ENCODE data around the gene HMG20A.

Gene HMG20A

GRCh38 chr15:77502379-77503095 lies 81.8 kb downstream of the HMG20A start:
- DNase-seq = no peak

- no peak for DNase-seq
Measured at GRCh38 chr15:77503240-77503639, 82.6 kb downstream of the HMG20A start.

- no peak for DNase-seq
Measured at GRCh38 chr15:77503764-77504163, 83.1 kb downstream of the HMG20A start.

GRCh38 chr15:77504306-77504705 lies 83.6 kb downstream of the HMG20A start:
- DNase-seq = peak; percentile 98 to 99

GRCh38 chr15:77504871-77505270 lies 84.2 kb downstream of the HMG20A start:
- DNase-seq = no peak

GRCh38 chr15:77505556-77505955 lies 84.9 kb downstream of the HMG20A start:
- DNase-seq = no peak

DNA sequence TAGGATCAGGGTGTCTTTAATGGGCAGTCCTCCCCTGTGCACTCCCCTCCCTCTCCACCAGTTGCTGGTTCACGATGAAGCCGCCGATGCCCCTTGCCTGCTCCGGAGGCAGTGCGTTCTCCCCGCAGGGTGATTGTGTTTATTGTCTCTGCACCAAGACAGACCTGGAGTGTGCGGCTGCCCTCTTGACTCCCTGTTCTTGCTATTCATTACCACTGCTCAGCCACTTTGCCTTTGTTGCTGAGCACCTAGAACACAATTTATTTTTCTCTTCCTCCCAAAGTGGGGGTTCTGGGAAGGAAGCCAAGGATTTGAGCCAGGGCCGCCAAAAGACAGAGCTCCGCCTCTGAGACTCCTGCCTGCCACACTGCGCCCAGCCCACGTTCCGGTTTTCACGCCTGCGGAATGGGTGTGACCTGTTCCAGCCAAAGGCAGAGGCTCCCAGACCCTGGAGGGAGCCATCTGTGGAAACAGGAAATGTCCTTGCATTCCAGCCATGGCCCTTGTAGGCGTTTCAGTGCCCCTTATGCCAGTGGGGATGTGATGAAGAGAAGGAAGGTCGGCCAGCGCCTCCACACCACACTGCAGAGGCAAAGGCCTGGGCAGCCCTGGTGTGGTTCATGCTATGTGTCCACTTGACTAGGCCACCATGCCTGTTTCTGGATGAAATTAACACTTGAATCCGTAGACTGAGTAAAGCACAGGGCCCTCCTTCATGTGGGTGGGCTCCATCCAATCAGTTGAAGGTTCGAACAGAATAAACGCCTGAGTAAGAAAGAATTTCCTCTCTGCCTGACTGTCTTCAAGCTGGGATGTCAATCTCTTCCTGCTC lies 85.8 kb downstream of the HMG20A start:
- DNase-seq = no peak

DNA sequence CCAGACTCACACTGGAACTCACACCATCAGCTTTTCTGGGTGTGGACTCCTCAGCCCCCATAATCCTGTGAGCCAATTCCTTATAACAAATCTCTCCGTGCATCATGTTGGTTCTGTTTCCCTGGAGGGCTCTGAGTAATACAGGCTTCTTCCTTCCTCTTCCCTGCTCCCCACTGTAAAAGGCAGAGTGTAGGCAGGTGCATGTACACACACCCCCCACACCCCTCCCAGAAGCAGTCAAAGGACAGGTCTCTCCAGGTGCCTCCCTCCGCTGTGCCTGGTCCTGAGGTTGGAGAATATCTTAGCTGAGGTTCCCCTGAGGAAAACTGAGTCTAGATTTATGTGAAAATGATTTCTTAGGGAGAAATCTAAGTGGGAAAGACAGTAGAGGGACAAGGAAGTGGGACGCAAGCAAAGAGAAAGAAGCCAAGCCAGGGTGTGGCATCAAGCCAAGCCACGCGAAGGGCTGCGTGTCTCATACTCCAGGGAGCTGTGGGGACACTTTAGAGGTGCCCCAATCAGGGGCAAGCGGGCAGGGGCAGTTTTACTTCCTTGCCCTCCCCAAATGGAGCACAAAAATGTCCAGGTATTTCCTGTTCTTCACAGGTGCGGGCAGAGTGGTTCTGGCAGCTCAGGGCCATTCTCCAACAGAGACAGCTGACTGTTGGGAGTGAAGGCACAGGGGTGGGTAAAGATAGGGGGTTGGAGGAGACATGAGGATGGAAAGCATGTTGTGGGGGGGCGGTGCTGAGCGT lies 86.6 kb downstream of the HMG20A start:
- DNase-seq = no peak

GRCh38 chr15:77507911-77508310 lies 87.2 kb downstream of the HMG20A start:
- DNase-seq = no peak

- no peak for DNase-seq
Measured at GRCh38 chr15:77508541-77509243, 88.0 kb downstream of the HMG20A start.

- DNase-seq = peak; percentile 81 to 93
Measured at GRCh38 chr15:77510066-77511057, 89.7 kb downstream of the HMG20A start.

- DNase-seq = no peak
Measured at GRCh38 chr15:77511869-77512268, 91.2 kb downstream of the HMG20A start.

DNA sequence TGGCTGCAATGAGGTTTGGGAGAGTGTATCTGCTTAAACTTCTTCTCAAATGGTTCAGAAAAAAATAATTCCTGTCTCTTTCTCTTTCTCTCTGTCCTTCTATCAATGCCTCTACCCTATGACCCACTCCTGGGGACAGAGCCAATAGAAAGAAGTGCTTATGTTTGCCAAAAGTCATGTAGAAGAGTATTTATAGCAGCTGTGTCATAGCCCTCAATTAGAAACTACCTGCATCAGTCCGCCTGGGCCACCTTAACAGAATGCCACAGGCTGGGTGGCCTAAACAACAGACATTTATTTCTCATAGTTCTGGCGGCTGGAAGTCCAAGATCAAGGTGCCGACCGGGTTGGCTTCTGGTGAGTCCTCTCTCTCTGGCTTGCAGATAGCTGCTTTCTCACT lies 92.5 kb downstream of the HMG20A start:
- DNase-seq = no peak

- DNase-seq = no peak
Measured at GRCh38 chr15:77514641-77515402, 94.1 kb downstream of the HMG20A start.

- DNase-seq = no peak
Measured at GRCh38 chr15:77515613-77516012, 94.9 kb downstream of the HMG20A start.

- no peak for DNase-seq
Measured at GRCh38 chr15:77516076-77516475, 95.4 kb downstream of the HMG20A start.

GRCh38 chr15:77516786-77517185 lies 96.1 kb downstream of the HMG20A start:
- DNase-seq = no peak

- DNase-seq = no peak
Measured at GRCh38 chr15:77517579-77517978, 96.9 kb downstream of the HMG20A start.

- DNase-seq = no peak
Measured at GRCh38 chr15:77518458-77518857, 97.8 kb downstream of the HMG20A start.

DNA sequence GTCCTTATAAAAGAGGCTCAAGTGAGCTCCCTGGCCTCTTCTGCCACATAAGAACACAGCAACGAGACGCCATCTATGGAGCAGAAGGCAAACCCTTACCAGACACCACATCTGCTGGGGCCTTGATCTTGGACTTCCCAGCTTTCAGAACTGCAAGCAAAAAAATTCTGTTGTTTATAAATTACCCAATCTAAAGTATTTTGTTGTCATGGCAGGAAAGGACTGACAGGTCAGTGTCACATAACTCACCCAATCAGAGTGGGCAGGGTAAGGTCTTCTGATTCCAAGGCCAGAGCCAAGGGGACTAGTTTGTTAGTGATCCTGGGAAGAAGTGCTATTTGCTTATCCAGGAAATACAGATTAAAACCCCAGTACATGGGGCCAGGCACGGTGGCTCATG lies 98.9 kb downstream of the HMG20A start:
- DNase-seq = peak in 1 of 2 experiments; percentile 64

DNA sequence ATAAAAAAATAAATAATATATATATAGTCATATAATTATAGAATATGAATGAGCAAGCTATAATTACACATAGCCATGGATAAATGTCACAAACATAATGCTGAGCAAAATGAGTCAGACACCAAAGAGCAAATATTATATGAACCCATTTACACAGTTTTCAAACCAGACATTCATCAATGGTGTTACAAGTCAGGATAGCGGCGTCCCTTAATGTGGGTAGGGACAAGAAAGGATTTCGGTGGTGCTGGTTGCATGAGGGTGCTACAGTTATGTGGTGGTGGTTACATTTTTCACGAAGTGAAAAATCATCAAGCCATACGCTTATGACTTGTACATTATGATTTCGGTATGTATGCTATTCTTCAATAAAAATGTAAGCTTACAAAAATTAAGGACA lies 100.5 kb downstream of the HMG20A start:
- DNase-seq = no peak

All from NCI-H524 (cell line).